Astrocyte of the spinal cord (primary cell): ENCODE measurements around the gene TXNDC9.
"Not testable (repeated sequence)": the region's sequence is repeated elsewhere in the genome, so short reads cannot be mapped to it uniquely, and the experiment has no call there.

Source experiments
- DNase-seq: peaks from one replicate; pipeline ENCODE4 v3.0.0; 2011; ENCODE audit warnings: low read depth, low spot score
- H3K4me3 ChIP-seq: 2 replicates; pipeline ENCODE4 v1.5.1; 2011; ENCODE audit warnings: low read depth, mild to moderate bottlenecking, low read length, moderate library complexity
- in situ Hi-C: cut with HindIII; loops from 2 replicates; pipeline ENCODE4 v1.10.0; 2017; ENCODE audit warnings: low sequenced_read_pairs
- TF ChIP-seq, protein P1 (sequence below): IDR thresholded peaks from 2 replicates; pipeline ENCODE4 v1.5.1; 2012; ENCODE audit warnings: low read depth, mild to moderate bottlenecking, low read length, inconsistent platforms

The TXNDC9 gene

GRCh38 chr2:99373144-99373543 is 37.0 kb upstream of the TXNDC9 start:
- TF ChIP-seq, protein P1, sequence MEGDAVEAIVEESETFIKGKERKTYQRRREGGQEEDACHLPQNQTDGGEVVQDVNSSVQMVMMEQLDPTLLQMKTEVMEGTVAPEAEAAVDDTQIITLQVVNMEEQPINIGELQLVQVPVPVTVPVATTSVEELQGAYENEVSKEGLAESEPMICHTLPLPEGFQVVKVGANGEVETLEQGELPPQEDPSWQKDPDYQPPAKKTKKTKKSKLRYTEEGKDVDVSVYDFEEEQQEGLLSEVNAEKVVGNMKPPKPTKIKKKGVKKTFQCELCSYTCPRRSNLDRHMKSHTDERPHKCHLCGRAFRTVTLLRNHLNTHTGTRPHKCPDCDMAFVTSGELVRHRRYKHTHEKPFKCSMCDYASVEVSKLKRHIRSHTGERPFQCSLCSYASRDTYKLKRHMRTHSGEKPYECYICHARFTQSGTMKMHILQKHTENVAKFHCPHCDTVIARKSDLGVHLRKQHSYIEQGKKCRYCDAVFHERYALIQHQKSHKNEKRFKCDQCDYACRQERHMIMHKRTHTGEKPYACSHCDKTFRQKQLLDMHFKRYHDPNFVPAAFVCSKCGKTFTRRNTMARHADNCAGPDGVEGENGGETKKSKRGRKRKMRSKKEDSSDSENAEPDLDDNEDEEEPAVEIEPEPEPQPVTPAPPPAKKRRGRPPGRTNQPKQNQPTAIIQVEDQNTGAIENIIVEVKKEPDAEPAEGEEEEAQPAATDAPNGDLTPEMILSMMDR = no peak
- DNase-seq = no peak
- no peak overlapping the region for H3K4me3 ChIP-seq
- in situ Hi-C loops = no loop called here

GRCh38 chr2:99368854-99369253 is 32.7 kb upstream of the TXNDC9 start:
- H3K4me3 ChIP-seq, DNase-seq, in situ Hi-C loops: not testable (repeated sequence)

DNA sequence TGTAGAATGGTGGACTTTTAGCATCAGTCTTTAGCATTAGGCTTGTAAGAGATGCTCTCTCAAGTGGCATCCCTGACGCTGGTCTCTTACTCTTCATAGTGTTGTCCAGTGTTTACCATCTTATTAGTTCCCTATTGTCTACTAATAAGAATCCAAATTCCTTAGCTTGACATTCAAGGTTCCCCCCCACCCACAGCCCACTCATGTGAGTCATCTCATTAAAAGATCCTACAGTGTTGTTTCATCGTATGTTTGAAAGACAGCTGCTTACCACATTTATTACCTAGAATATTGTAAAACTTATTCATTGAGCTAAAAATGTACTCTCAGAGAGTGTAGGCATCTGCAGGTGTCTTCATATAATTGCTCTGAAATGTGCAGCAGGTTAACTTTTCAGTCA is 29.5 kb upstream of the TXNDC9 start:
- no peak overlapping the region for H3K4me3 ChIP-seq
- DNase-seq = no peak
- TF ChIP-seq, protein P1 = no peak
- in situ Hi-C loops = no loop called here

GRCh38 chr2:99356853-99357252 is 20.7 kb upstream of the TXNDC9 start:
- TF ChIP-seq, protein P1 = no peak
- in situ Hi-C loops = no loop called here
- no peak overlapping the region for H3K4me3 ChIP-seq
- no peak for DNase-seq

DNA sequence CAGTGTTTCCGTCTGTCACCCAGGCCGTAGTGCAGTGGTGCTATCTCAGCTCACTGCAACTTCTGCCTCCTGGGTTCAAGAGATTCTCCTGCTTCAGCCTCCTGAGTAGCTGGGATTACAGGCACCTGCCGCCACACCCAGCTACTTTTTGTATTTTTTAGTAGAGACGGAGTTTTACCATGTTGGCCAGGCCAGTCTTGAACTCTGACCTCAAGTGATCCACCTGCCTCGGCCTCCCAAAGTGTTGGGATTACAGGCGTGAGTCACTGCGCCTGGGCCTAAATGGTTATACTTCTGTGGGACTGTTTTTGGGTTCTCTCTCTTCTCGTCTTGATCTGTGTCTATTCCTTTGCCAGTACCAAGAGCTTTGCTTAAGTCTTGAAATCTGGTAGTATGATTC is 18.7 kb upstream of the TXNDC9 start:
- H3K4me3 ChIP-seq, in situ Hi-C loops, DNase-seq: not testable (repeated sequence)

DNA sequence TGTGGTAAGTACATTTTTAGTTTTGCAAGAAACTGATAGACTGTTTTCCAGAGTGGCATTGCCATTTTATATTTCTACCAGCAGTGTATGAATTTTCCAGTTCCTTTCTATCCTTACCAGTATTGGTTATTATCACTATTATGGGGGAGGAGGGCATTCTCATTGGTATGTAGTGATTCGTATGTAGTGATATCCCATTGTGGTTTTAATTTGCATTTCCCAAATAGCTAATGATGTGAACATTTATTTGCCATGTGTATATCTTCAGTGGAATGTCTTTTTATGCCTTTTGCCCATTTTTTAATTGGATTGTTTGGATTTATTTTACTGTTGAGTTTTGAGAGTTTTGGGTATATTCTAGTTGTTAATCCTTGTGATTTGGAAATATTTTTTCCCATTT is 17.9 kb upstream of the TXNDC9 start:
- no peak overlapping the region for H3K4me3 ChIP-seq
- DNase-seq = no peak
- in situ Hi-C loops = no loop called here
- TF ChIP-seq, protein P1 = no peak

- H3K4me3 ChIP-seq = no peak overlapping the region
- no peak for DNase-seq
- TF ChIP-seq, protein P1 = no peak
- in situ Hi-C loops = no loop called here
These were observed 14.1 kb upstream of the TXNDC9 start for GRCh38 chr2:99350194-99350593.

- H3K4me3 ChIP-seq = no peak overlapping the region
- DNase-seq = no peak
- TF ChIP-seq, protein P1 = no peak
- in situ Hi-C loops = no loop called here
These were observed 12.0 kb upstream of the TXNDC9 start for GRCh38 chr2:99348173-99348572.
